HG03097 (cell line): ENCODE data around the gene TP73.

Experiments
- ATAC-seq: cut with Tn5 transposase; IDR thresholded peaks from one replicate; pipeline ENCODE4 v1.9.1; 2021; ENCODE audit not compliant: unreplicated experiment, low FRiP score

Gene TP73

DNA sequence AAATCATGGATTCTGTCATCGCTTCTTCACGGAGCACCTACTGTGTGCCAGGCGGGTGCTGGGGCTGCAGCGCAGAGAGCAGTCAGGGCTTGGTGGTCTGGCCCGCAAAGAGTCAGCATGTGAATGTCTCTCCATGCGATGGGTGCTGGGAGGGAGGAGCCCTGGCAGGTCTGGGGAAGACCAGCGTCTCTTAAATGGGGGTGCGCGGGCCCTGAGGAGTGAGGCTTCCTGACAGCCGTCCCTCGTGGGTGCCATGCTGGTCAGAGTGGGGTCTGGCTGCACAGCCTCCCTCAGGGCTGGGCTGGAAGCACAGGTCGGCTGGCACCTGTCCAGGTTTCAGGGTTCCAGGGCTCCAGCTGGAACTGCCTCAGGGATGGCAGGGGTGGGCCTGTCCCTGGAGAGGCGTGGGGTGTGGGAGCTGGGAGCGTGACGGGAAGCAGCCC lies 18.5 kb downstream of the TP73 start:
- ATAC-seq = no peak

DNA sequence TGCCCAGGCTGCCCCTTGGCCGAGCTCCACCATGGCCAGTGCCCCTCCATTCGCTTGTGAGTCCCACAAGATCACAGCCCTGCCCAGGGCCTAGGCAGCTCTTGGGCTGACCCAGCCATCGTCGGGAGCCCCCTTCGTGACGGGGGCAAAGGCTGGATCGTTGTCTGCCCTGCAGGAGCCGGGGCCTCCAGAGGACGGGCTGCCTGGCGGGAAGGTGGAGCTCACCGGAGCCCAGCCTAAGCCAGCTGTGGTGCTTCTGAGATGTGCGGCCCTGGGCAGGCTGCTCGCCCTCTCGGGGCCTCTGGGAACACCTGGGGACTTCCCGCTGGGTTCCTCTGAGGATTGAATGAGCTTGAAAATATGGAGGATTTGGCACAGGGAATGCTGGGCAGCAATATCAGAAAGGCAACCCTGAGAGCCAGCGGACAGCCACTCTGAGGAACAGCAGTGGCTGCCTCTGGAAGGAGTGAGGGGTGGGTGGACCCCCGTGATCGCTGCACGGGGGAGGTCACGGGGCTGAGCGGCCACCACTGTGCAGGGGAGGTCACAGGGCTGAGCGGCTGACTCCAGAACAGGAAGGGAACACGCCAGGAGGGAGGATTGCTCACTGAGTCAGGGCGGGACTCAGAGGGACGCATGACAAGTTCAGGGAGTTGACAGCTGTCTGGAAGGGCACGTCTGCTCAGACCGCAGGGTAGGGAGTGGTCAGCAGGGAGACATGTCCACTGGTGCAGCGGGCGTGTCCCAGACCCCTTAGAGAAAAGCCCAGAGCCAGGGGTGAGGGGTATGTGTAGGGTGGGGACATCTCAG lies 19.3 kb downstream of the TP73 start:
- no peak for ATAC-seq

DNA sequence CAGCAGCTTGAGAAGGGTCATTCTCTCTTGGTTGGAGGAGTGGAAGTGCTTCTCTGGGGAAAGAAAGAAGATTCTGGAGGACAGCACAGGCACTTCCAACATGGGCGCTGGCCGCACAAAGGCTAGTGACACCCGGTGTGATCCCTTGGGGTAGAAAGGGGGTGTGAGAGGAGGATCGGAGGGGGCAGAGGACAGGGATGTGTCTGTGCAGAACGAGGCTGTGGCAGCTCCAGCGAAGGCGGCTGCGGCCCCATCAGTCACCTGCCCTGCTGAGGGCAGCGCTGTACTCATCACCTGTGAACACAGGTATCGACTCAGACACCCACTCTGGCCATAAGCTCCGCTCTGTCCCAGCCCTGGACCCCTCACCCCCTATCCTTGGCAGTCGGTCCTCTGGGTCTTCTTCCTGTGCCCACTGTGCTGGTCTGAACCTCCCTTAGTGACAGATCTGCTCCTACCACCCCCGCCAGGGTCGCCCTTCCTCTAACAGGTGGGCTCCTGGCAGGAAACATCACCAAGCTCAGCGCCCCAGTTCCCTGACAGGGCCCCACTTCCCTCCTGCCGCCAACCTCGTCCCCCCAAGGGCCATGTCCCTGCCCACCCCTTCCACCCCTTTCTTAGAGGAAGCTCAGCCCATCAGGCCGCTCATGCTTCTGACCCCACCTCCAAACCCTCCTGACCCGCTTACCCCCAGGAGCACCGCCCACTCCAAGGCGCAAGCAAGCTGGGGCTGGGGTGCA lies 20.1 kb downstream of the TP73 start:
- ATAC-seq = no peak

DNA sequence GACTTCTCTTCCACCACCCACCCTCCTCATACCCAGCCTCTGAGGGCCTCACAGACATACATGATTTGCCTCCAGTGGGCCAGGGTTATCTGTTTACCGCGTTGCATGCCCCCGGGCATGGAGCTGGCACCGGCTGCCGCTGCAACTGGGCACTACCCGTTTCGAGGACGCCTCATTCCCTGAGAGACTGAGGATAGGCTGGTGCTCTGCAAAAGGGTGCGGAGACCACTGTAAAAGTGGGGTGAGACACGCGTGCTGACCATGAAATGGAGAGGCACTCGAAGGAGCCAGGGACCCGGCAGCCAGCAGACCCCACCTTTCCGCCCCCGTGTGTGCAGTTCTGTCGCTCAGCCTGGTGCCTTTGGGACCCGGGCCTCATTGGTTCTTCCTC lies 20.6 kb downstream of the TP73 start:
- no peak for ATAC-seq

DNA sequence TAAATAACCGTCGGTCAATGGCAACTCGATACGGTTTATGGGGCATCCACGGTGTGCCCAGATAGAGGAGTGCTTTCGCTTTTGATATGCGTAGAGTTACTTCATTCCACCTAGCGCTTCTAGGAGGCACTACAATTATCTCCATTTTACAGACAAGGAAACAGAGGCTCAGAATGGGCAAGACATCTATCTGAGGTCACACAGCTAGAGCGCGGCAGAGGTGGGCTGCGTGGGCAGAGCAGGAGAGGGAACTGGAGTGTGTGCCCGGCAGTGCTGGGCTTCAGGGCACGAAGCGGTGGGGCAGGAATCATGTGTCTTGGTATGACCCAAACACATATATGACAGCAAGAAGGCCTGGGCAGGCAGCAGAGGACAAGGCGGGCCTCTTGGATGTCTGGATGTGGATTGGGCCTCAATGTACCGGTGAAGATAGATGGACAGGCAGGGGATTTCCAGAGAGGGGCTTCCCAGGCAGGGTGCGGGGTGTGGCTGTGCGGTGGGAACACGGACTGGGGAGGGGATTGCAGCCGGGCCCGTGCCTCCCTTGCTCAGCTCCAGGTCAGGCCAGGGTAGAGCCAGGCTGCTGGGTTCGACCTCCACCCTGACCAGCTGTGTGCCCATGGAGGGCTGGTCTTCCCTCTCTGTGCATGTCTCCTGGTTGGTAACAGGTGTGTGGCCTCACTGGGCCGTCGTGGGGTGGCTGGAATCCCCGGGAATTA lies 21.2 kb downstream of the TP73 start:
- ATAC-seq = no peak

DNA sequence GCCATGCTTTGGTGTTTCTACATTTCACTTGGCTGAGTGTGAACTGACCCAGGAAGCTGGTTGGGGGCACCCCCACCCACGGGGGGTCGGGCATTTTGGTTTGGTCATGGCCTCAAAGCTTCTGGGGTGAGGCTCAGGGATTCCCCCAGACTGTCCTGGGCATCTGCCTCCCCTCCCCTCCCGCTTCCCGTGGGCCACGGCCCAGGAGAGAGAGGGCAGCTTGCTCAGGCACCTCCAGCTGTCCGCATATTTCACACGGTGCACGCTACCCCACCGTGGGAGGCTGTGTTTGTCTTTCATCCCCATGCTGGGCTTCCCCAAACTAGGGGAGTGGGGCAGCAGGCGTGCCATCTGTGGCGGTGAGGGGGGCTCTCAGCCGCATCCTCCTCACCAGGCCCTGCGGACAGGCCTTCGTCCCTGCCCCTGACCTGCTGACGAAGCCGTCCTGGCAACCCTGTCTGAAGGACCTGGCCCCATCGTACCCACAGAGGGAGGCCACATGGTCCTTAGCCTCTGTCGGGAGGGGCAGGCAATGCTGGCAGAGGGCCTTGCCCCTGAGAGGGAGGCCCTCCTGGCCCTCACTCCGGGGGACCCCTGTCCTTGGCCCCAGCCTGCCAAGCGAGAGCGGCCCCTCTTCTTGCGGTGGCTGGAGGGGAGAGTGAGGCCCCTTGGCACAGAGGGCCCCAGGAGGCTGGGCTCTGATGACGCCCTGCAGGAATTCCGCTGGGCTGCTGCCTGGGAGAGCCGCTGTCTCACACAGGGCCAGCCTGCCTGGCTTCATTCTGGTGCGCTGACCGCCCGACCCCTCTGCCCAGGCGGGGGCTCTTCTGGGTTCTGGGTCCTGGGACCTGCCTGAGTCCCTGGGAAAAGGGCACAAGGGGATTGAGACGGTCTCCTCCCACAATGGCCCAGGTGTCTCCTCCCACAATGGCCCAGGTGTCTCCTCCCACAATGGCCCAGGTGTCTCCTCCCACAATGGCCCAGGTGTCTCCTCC lies 22.1 kb downstream of the TP73 start:
- no peak for ATAC-seq

DNA sequence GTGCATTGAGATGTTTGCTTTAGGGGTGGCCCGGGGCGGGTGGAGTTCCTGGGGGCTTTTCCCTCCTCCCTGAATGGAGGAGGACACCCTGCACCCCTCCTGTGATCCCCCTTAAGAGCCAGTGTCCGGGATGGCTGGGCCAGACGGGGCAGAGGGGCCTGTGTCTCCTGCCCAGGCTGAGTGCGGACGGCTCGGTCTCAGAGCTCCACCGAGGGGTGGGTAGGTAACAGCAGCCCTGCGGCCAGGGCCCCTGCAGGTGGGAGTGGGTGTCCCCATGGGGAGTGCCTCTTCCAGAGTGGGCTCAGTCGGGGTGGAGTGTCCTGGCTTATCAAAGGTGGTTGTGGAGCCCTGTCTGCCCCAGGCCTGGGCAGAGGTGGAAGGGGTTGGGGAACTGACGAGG lies 23.1 kb downstream of the TP73 start:
- no peak for ATAC-seq

DNA sequence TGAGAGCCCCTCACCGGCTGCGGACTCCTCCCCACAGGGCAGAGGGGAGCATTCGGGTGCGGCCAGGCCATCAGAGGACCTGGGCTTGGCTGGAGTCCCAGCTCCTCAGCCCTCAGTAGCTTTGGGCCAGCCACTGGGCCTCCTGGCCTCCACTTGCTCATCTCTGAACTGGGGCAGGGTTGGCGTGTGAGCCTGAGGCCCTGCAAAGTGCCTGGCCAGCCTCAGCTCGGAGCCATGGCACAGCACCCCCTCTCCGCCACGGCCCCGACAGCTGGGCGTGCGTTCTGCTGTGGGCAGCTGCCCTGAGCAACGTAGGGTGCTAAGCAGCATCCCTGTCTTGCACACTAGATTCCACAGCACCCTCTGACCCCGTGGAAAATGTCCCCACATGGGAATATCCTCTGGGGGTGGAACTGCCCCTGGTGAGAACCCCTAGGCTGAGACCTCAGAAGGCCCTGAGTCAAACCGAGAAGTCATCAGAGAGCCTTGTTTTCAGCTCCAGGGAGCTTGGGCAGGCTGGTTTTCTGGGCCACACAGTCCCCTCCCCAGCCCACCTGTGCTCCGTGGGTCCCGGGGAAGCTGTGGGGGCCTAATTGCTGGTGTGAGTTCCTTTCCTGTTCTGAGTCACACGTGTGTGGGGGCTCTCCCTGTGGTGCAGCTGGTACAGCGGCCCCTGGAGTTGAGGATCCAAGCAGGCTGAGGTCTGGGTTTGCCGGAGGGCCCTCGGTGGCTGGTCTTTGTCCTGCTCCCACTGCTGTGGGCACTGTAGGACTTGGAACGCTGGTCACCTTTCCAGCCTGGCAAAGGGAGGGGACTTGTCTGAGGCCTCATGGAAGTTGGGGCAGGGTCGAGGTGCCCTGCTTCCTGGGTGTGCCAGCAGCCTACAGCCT lies 24.5 kb downstream of the TP73 start:
- ATAC-seq = peak; percentile 59

DNA sequence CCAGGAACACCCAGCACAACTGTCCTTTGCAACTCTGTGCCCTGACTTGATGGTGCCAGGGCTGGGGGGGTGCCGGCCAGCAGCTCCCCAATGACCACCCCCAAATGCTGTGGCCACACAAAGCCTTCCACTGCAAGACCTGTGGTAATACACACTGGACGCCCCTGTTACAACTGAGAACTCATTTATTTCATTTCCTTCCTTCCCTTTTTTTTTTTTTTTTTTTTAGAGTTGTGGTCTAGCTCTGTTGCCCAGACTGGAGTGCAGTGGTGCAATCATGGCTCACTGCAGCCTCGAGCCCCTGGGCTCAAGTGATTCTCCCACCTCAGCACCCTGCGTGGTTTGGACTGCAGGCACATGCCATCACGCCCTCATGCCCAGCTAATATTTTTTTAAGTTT lies 25.2 kb downstream of the TP73 start:
- peak; percentile 1 for ATAC-seq

DNA sequence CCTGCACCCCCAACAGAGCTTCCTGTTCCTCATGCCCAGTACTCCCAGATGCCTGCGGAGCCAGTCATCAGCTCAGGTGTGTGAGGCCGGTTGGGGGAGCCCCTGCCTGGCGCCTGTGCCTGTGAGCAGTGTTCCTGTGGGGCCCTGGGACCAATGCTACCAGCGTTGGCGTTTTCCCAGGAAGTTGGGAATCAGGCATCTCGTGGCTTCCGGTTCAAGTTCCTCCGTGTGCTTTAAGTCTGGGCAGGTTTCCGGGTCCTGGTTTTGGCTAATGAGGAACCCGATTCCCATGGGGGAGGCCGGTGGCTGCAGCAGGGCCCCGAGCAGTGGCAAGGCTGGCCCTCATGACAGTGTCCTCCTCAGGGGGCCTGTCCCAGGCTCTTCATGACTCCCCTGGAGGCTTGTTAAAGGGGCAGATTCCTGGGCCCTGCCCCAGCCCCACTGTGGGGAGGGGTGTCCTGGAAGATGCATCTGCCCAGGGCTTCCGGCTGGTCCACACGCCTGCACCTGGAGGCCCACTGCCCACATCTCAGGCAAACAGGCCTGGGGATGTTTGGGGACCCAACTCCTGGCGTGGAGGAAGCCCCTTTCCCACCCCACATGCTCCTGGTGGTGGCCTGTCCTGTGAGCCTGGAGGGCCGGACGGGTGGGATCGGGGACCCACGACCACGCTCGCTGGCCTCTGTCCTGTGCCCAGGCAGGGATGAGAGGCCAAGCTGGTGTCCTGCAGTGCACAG lies 26.2 kb downstream of the TP73 start:
- ATAC-seq = no peak

DNA sequence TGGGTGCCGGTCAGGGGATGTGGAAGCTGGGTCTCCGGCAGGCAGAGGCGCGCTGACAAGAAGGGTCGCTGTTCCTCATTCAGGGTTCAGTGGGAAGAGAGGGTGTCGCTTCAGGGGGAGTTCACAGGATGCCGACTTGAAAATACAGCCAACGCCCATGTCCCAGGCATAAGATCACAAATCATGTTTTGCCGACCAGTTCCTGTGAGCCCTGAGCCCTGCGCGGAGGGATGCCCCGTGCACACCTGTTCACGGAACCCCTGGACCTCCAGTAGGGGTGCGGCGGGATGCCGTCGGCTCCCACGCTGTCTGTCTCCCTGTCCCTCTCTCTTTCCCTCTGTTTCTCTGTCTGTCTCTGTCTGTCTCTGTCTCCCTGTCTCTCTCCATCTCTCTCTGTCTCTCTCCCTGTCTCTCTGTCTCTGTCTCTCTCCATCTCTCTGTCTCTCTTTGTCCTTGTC lies 26.8 kb downstream of the TP73 start:
- no peak for ATAC-seq

DNA sequence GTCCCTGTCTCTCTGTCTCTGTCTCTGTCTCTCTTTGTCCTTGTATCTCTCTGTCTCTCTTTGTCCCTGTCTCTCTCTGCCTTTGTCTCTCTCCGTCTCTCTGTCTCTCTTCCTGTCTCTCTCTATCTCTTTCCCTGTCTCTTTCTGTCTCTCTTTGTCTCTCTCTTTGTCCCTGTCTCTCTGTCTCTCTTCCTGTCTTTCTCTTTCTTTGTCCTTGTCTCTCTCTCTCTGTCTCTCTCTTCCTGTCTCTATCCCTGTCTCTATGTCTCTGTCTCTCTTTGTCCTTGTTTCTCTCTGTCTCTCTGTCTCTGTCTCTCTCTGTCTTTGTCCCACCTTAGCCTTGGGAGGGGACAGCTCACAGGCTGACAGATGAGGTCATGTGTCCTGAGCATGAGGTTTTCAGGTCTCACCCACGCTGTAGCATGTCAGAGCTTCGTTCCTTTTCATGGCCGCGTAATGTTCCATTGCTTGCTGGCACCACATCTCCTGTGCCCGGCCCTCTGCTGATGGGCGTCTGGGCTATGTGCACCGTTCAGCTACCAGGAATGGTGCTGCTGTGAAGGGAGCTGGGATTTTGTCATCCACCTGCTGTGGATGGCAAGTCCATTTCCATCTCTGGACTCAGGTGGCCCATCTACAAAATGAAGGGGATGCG lies 27.6 kb downstream of the TP73 start:
- no peak for ATAC-seq

DNA sequence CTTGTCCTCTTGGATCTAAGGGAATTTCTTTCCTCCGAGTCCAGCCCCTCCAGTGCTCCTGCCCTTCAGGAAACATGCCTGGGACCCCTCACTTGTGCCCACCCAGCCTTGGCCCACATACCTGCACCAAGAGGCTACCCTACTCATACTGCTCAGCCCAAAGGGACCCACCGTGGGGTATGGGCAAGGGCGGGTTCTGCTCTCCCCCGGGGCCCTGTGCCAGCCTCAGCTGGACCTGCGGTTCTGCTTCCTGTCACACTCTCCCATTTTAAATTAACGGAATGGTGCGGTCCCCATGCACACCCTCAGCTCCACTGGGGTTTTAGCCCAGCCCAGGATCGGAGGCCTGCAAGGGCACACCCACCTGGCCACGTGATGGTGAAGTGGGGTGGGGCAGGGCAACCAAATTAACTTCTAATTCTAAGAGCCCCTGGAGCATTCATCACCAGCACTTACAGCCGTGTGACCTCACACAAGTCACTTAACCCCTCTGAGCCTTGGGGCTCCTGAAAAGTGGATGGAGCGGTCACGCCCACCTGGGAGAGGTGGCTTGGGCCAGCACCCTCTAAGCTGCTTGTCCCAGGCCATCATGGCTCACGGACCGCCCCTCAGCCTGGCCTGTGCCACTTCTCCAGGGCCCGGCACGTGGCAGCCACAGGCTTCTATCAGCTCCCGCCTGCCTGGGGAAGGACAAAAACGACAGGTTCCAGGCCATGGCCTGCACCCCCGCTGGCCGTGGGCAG lies 28.3 kb downstream of the TP73 start:
- no peak for ATAC-seq

DNA sequence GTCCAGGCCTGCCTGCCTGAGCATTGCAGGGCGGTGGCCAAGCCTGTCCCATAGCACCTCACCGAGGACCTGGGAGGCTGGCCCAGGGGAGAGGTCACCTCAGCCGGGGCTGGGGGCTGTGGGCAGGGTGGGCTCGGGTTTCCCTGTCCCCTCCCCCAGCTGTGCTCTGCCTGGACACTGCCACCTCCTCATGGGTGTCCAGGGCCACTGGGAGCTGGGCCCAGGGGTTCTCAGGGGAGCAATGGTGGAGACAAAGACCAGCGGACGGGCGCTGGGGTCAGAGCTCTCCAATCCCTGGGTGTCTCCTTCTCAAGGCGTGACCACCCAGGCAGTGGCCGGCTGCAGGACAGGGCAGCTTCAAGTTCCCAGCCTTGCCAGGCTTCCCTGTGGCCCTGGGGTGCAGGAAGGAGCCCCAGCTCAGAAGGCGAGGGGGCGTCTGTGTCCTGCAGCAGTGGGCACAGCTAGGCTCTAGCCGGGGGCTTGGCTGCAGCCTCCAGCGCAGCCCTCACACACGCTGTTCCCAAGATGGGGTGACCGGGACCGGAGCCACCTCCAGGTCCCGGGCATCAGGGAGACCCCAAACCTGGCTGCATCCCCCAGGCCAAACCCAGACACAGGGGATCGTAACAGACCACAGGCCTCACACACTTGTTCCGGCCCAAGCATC lies 29.0 kb downstream of the TP73 start:
- ATAC-seq = no peak

DNA sequence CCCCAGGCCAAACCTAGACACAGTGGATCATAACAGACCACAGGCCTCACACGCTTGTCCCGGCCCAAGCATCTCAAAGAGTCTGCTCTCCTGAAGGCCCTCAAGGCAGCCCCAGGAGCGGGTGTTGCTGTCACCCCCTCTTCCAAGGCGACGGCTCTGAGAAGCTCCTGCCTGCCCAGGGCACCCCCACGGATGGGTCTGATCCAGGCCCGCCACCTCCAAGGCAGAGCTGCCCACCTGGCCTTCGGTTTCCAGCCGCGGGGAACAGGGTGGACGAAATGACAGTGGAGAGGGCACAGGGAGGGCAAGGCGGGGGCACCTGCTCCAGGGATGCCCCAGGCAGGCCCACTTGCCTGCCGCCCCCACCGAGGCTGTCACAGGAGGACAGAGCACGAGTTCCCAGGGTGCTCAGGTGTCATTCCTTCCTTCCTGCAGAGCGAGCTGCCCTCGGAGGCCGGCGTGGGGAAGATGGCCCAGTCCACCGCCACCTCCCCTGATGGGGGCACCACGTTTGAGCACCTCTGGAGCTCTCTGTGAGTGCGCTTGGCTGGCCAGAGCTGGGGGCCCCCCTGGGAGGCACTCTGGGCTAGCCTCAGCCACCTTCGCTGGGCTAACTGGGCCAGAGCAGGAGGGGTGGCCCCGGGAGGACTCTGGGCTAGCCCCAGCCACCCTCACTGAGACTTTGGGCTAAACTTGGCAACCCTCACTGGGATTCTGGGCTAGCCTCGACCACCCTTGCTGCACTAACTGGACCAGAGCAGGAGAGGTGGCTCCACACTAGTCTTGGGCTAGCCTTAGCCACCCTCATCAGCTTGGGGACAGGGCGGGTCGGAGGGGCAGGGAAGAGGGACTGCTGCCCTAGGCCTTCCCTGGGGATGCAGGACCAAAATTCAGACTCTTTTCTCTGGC lies 29.8 kb downstream of the TP73 start:
- ATAC-seq = no peak

DNA sequence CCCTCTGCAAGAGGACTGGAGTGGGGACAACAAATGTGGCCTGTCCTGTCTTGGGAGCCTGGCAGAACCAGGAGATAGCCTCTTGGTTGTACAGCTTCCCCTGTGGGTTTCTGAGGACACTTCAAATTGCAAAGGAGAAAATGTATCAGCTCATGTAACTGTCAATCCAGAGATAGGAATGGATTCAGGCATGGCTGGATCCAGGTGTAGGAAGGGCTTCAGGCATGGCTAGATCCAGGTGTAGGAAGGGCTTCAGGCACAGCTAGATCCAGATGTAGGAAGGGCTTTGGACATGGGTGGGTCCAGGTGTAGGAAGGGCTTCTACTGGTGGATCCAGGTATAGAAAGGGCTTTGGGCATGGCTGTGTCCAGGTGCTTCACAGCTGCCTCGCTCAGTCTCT lies 30.9 kb downstream of the TP73 start:
- no peak for ATAC-seq
